H9 (cell line): Measurements from ENCODE around the gene HYI. TPM values are rescaled to one million over a fixed set of nuclear protein-coding genes. Genes with fewer than 3 reads are reported as not detected.

Source experiments
- DNase-seq: peaks from one replicate; pipeline ENCODE4 v3.0.0-alpha.2; 2017
- H2AFZ ChIP-seq: one replicate; pipeline ENCODE4 v1.6.1; 2013; ENCODE audit warnings: mild to moderate bottlenecking, low read length, control low read depth, moderate library complexity
- H2AK5ac ChIP-seq: 2 replicates; pipeline ENCODE4 v1.6.1; 2013; ENCODE audit warnings: low read length, control low read depth, mixed read lengths; ENCODE audit not compliant: insufficient read length
- H2BK120ac ChIP-seq: one replicate; pipeline ENCODE4 v1.6.1; 2013; ENCODE audit warnings: low read depth, mild to moderate bottlenecking, low read length, control low read depth, inconsistent platforms; ENCODE audit not compliant: poor library complexity, severe bottlenecking
- H2BK12ac ChIP-seq: 2 replicates; pipeline ENCODE4 v1.6.1; 2013; ENCODE audit warnings: low read length, control low read depth, mixed read lengths, low read depth; ENCODE audit not compliant: insufficient read length
- H2BK15ac ChIP-seq: 2 replicates; pipeline ENCODE4 v1.6.1; 2013; ENCODE audit warnings: low read depth, low read length, control low read depth
- H2BK20ac ChIP-seq: one replicate; pipeline ENCODE4 v1.6.1; 2013; ENCODE audit warnings: low read depth, mild to moderate bottlenecking, low read length, control low read depth, inconsistent platforms; ENCODE audit not compliant: poor library complexity, severe bottlenecking
- H2BK5ac ChIP-seq: 2 replicates; pipeline ENCODE4 v1.6.1; 2013; ENCODE audit warnings: low read length, control low read depth, mixed read lengths; ENCODE audit not compliant: insufficient read length
- H3K14ac ChIP-seq: 2 replicates; pipeline ENCODE4 v1.6.1; 2013; ENCODE audit warnings: low read length, control low read depth; ENCODE audit not compliant: insufficient read depth
- H3K18ac ChIP-seq: 2 replicates; pipeline ENCODE4 v1.6.1; 2013; ENCODE audit warnings: low read depth, mild to moderate bottlenecking, mixed read lengths, low read length, control low read depth; ENCODE audit not compliant: insufficient read length
- H3K23ac ChIP-seq: 2 replicates; pipeline ENCODE4 v1.6.1; 2013; ENCODE audit warnings: low read length, control low read depth, mixed read lengths, low read depth; ENCODE audit not compliant: insufficient read length
- H3K23me2 ChIP-seq: 2 replicates; pipeline ENCODE4 v1.6.1; 2013; ENCODE audit warnings: low read depth, mild to moderate bottlenecking, mixed read lengths, low read length, control low read depth; ENCODE audit not compliant: insufficient read length, poor library complexity, severe bottlenecking
- H3K27ac ChIP-seq: 2 replicates; pipeline ENCODE4 v1.5.1; 2013; ENCODE audit warnings: low read length, control low read depth, mixed read lengths, low read depth; ENCODE audit not compliant: insufficient read length
- H3K27me3 ChIP-seq: 2 replicates; pipeline ENCODE4 v1.6.1; 2013; ENCODE audit warnings: low read length, control low read depth, inconsistent platforms; ENCODE audit not compliant: insufficient read depth
- H3K4ac ChIP-seq: 2 replicates; pipeline ENCODE4 v1.6.1; 2013; ENCODE audit warnings: low read depth, mild to moderate bottlenecking, control low read depth, inconsistent platforms, low read length, moderate library complexity
- H3K4me1 ChIP-seq: 2 replicates; pipeline ENCODE4 v1.6.1; 2013; ENCODE audit warnings: low read length, control low read depth, inconsistent platforms; ENCODE audit not compliant: insufficient read depth
- H3K4me2 ChIP-seq: 2 replicates; pipeline ENCODE4 v1.6.1; 2013; ENCODE audit warnings: low read length, control low read depth, mixed read lengths; ENCODE audit not compliant: insufficient read length, insufficient read depth
- H3K56ac ChIP-seq: 2 replicates; pipeline ENCODE4 v1.6.1; 2013; ENCODE audit warnings: low read depth, mild to moderate bottlenecking, mixed read lengths, low read length, control low read depth; ENCODE audit not compliant: insufficient read length
- H3K79me1 ChIP-seq: 2 replicates; pipeline ENCODE4 v1.6.1; 2013; ENCODE audit warnings: low read depth, mild to moderate bottlenecking, moderate library complexity, low read length, control low read depth, inconsistent platforms; ENCODE audit not compliant: insufficient read depth, poor library complexity, severe bottlenecking
- H3K79me2 ChIP-seq: 2 replicates; pipeline ENCODE4 v1.6.1; 2013; ENCODE audit warnings: low read length, control low read depth, inconsistent platforms; ENCODE audit not compliant: insufficient read depth
- H3K9ac ChIP-seq: 2 replicates; pipeline ENCODE4 v1.6.1; 2013; ENCODE audit warnings: low read length, control low read depth, mixed read lengths; ENCODE audit not compliant: insufficient read length; ENCODE audit errors: extremely low read depth
- H3K9me3 ChIP-seq: one replicate; pipeline ENCODE4 v1.6.1; 2013; ENCODE audit warnings: low read depth, low read length, inconsistent platforms; ENCODE audit not compliant: control insufficient read depth
- H3T11ph ChIP-seq: one replicate; pipeline ENCODE4 v1.6.1; 2013; ENCODE audit warnings: mild to moderate bottlenecking, low read length, control low read depth, inconsistent platforms
- H4K20me1 ChIP-seq: one replicate; pipeline ENCODE4 v1.6.1; 2013; ENCODE audit not compliant: control insufficient read depth, insufficient read length, insufficient read depth
- H4K5ac ChIP-seq: 2 replicates; pipeline ENCODE4 v1.6.1; 2013; ENCODE audit warnings: low read depth, mild to moderate bottlenecking, mixed read lengths, low read length, control low read depth; ENCODE audit not compliant: insufficient read length
- H4K8ac ChIP-seq: replicated peaks from 2 replicates; pipeline ENCODE4 v1.6.1; 2013; ENCODE audit warnings: low read length, control low read depth, mixed read lengths, low read depth; ENCODE audit not compliant: insufficient read length
- H4K91ac ChIP-seq: 2 replicates; pipeline ENCODE4 v1.6.1; 2013; ENCODE audit warnings: low read depth, mild to moderate bottlenecking, moderate library complexity, mixed read lengths, low read length, control low read depth; ENCODE audit not compliant: insufficient read length
- H3K27ac Mint-ChIP-seq, 3 experiments: 2 replicates in 2 of 3; 3 replicates in 1 of 3; pipeline ENCODE4 v1.8.0; 2020 to 2021; ENCODE audit warnings: mixed read lengths in 3 of 3, mild to moderate bottlenecking in 1 of 3, moderate library complexity in 1 of 3
- H3K27me3 Mint-ChIP-seq: 2 replicates; pipeline ENCODE4 v1.8.0; 2021; ENCODE audit warnings: low read depth, mild to moderate bottlenecking, moderate library complexity, mixed read lengths
- H3K36me3 Mint-ChIP-seq, 3 experiments: 2 replicates in 2 of 3; 3 replicates in 1 of 3; pipeline ENCODE4 v1.8.0; 2020 to 2021; ENCODE audit warnings: low read depth in 3 of 3, mixed read lengths in 3 of 3; ENCODE audit not compliant: insufficient read depth in 1 of 3
- H3K4me1 Mint-ChIP-seq, 2 experiments: 2 replicates each; pipeline ENCODE4 v1.8.0; 2020; ENCODE audit warnings: mixed read lengths in 2 of 2
- H3K4me3 Mint-ChIP-seq, 2 experiments: 2 replicates in 1 of 2; 3 replicates in 1 of 2; pipeline ENCODE4 v1.8.0; 2020 to 2021; ENCODE audit warnings: mild to moderate bottlenecking in 2 of 2, mixed read lengths in 2 of 2, moderate library complexity in 1 of 2
- H3K9me3 Mint-ChIP-seq, 2 experiments: 2 replicates in 1 of 2; 3 replicates in 1 of 2; pipeline ENCODE4 v1.8.0; 2020; ENCODE audit warnings: mild to moderate bottlenecking in 2 of 2, mixed read lengths in 2 of 2, moderate library complexity in 1 of 2
- CTCF ChIP-seq: fragments of 200-600 bp; sonication (generic); conservative IDR thresholded peaks from 3 replicates; pipeline ENCODE4 v1.8.0; 2021; ENCODE audit warnings: antibody characterized with exemption, mild to moderate bottlenecking
- WGBS: extraction: QIAGEN DNeasy Blood & Tissue Kit; methylation state at CpG from one replicate; pipeline ENCODE4 v1.1.7; 2013; ENCODE audit warnings: missing lambda C conversion rate, low lambda C conversion rate, mixed read lengths; ENCODE audit not compliant: insufficient read length; ENCODE audit errors: extremely low coverage; 5-methylcytosine and 5-hydroxymethylcytosine counted together
- total RNA-seq: library from RNA; stranded (reverse); gene quantifications from 2 replicates; pipeline ENCODE4 v1.2.1, GENCODE V29; 2021

The HYI gene
- total RNA-seq, 1 experiment from 2014 or later, result 16.1 TPM

- Histone ChIP-seq H3K23me2 (no peaks in the 10 kb centered on the region), H3K4ac (no peak overlapping the region), H3K9me3 (no peaks in the 10 kb centered on the region), H4K91ac (no peak overlapping the region), H3K9ac (no peak overlapping the region), H2BK12ac (no peak overlapping the region), H4K20me1 (no peaks in the 10 kb centered on the region), H3T11ph (no peak overlapping the region), H2BK5ac (no peak overlapping the region), H3K4me1 (no peaks in the 10 kb centered on the region), H3K79me2 (no peaks in the 10 kb centered on the region), H3K14ac (no peak overlapping the region), H4K5ac (no peak overlapping the region), H3K56ac (no peak overlapping the region), H4K8ac (no peak overlapping the region), H3K27ac (no peak overlapping the region), H3K79me1 (no peaks in the 10 kb centered on the region), H2BK20ac (no peak overlapping the region), H3K18ac (no peak overlapping the region), H2AFZ (no peak overlapping the region), H2AK5ac (no peak overlapping the region), H2BK15ac (no peak overlapping the region), H3K4me2 (no peak overlapping the region), H3K27me3 (no peaks in the 10 kb centered on the region), H2BK120ac (no peak overlapping the region), H3K23ac (no peak overlapping the region)
- peaks cover 32 to 81% (median 72%) of the 10 kb centered on the region in 3 experiments; a peak in 6 of 7 replicates for H3K36me3 Mint-ChIP-seq
- H3K4me1 Mint-ChIP-seq, result peaks cover 0 to 4% of the 10 kb centered on the region in 2 experiments; a peak in 2 of 4 replicates
- no peaks in the 10 kb centered on the region for H3K9me3 Mint-ChIP-seq
- no peak for TF ChIP-seq CTCF
- DNase-seq, result peak; percentile 15
- WGBS, result no CpG with 5 or more reads among the region's 19 CpGs
- H3K27ac Mint-ChIP-seq, result no peak overlapping the region
- no peaks in the 10 kb centered on the region for H3K27me3 Mint-ChIP-seq
- no peak overlapping the region for H3K4me3 Mint-ChIP-seq
Observed at GRCh38 chr1:43446881-43447835, 6.6 kb downstream of the HYI start.
